ENCODE measurements around the gene OSGEP. TPM values are rescaled to one million over a fixed set of nuclear protein-coding genes. Genes with fewer than 3 reads are reported as not detected.

The OSGEP gene
- total RNA-seq (2016; rRNA removed; fragmentation: Illumina TruSeq; extraction: Trizol): 32.4 and 39.7 TPM in 2 replicates
- 7.0 and 8.1 TPM in 2 replicates for total RNA-seq (2016; cell fraction: cytosol; rRNA removed; fragmentation: Illumina TruSeq; extraction: Trizol; ENCODE audit: low read depth)
- total RNA-seq (2016; cell fraction: insoluble cytoplasmic fraction; rRNA removed; fragmentation: Illumina TruSeq; extraction: Trizol): 30.4 and 41.7 TPM in 2 replicates
- total RNA-seq (2016; cell fraction: membrane; rRNA removed; fragmentation: Illumina TruSeq; extraction: Trizol): 12.6 and 13.2 TPM in 2 replicates
- 35.3 and 44.2 TPM in 2 replicates for total RNA-seq (2016; cell fraction: nucleus; rRNA removed; fragmentation: Illumina TruSeq; extraction: Trizol)
- polyA plus RNA-seq (2011; rRNA removed): 40.0 and 41.1 TPM in 2 replicates
- polyA plus RNA-seq (2011; cell fraction: cytosol; rRNA removed): 25.8 and 29.7 TPM in 2 replicates
- 108 and 113 TPM in 2 replicates for polyA plus RNA-seq (2011; cell fraction: nucleus; rRNA removed)
- polyA plus RNA-seq (2012): 14.8 and 23.9 TPM in 2 replicates
- polyA plus RNA-seq (2016; cell fraction: cytosol; fragmentation: Illumina TruSeq; extraction: Trizol; ENCODE audit: low read depth): 5.7 and 6.0 TPM in 2 replicates
- polyA plus RNA-seq (2016; cell fraction: insoluble cytoplasmic fraction; fragmentation: Illumina TruSeq; extraction: Trizol; ENCODE audit: low read depth): 31.9 and 37.6 TPM in 2 replicates
- 9.1 and 10.6 TPM in 2 replicates for polyA plus RNA-seq (2016; cell fraction: membrane; fragmentation: Illumina TruSeq; extraction: Trizol; ENCODE audit: low read depth)
- 101 and 108 TPM in 2 replicates for polyA plus RNA-seq (2016; cell fraction: nucleus; fragmentation: Illumina TruSeq; extraction: Trizol; ENCODE audit: insufficient read depth, low read depth)
- polyA minus RNA-seq (2011; rRNA and poly(A)+ RNA removed; ENCODE audit: low replicate concordance): 38.1 and 65.7 TPM in 2 replicates
- polyA minus RNA-seq (2011; cell fraction: cytosol; rRNA and poly(A)+ RNA removed): 8.6 and 9.5 TPM in 2 replicates
- polyA minus RNA-seq (2011; cell fraction: nucleus; rRNA and poly(A)+ RNA removed): 99.7 and 101 TPM in 2 replicates
- Bru-seq, nascent RNA: percentile 89 among the genes with signal in this experiment
- percentile 87 among the genes with signal in this experiment for BruChase-seq, experiment 1, labeled RNA remaining after a 6-hour chase
- BruChase-seq, experiment 2, labeled RNA remaining after a 2-hour chase: percentile 88 among the genes with signal in this experiment
- long read RNA-seq, experiment 1, transcript OSGEP-201 (11 exons, 2,002 nt): major isoform, 30 of 38 reads
- long read RNA-seq, experiment 1, partial matches to known transcripts: 1 of 38 reads
- long read RNA-seq, experiment 1, other reads (novel, unspliced or antisense): 7 of 38 reads
- long read RNA-seq, experiment 2, transcript OSGEP-201 (11 exons, 2,002 nt): major isoform, 21 of 36 reads
- long read RNA-seq, experiment 2, partial matches to known transcripts: 6 of 36 reads
- long read RNA-seq, experiment 2, other reads (novel, unspliced or antisense): 5 of 36 reads

GRCh38 chr14:20454516-20455354 is at the start of gene OSGEP, which contains the start of gene APEX1:
TSS of gene OSGEP (minus strand) at chr14:20454812. CDS start at chr14:20454683, 129 bp downstream.
TSS of gene APEX1 (plus strand) at chr14:20455226. CDS start at chr14:20455646, 420 bp downstream.
- no peaks in the 10 kb centered on the region for H3K9me3 ChIP-seq (ENCODE audit: low read length)
- peaks cover 36% of the 10 kb centered on the region for H3K79me2 ChIP-seq (ENCODE audit: insufficient read depth, low read length)
- POLR2A ChIA-PET: interaction anchor here (0.7 to 4.0 kb wide), 28 partner anchors 8 to 1001 kb away, joined by 3 to 59 read pairs (median 8); partner anchors contain the start of genes CHD8, PARP2, PNP and RNASE4
- intact Hi-C loops (cut with micrococcal nuclease; ENCODE audit: unreplicated experiment) (loop anchor here (1.0 to 2.0 kb wide), 3 partner anchors 39 to 159 kb away; partner anchors contain the start of gene CCNB1IP1), in situ Hi-C loops (cut with HindIII; ENCODE audit: extremely low pct_ligation_motif_present, low pct_unique_long_range_greater_than_20kb) (loop anchor here (5.0 to 25.0 kb wide), 3 partner anchors 37 to 158 kb away; partner anchors contain the start of genes CCNB1IP1 and PARP2)
- FAIRE-seq (peak; percentile 100), DNase-seq (ENCODE audit: low spot score) (peak; percentile 99), ATAC-seq (peak; percentile 90)
- H3K27ac ChIP-seq (ENCODE audit: extremely low read length, insufficient read depth, low read length): peak within 1 kb of the TSS; percentile 94
- peak within 1 kb of the TSS; percentile 91 for H3K9ac ChIP-seq (ENCODE audit: insufficient read depth, low read depth, low read length)
- CTCF ChIA-PET (ENCODE audit: low intra/inter-chr PET ratio, low total read pairs): interaction anchor here (1.9 kb wide), 1 partner anchor 39 kb away, joined by 5 read pairs; no protein-coding TSS in a partner anchor
- no peaks in the 10 kb centered on the region; a peak in 1 of 5 replicates for H3K27me3 ChIP-seq (ENCODE audit: control insufficient read depth in 1 of 2, insufficient read depth in 2 of 2, low read length in 2 of 2)
- peak within 1 kb of the TSS; percentile 59 for H2AFZ ChIP-seq (ENCODE audit: low read length)
- under 1% methylated on average over 39 of the region's 56 CpGs for WGBS (ENCODE audit: low lambda C conversion rate)
- no peaks in the 10 kb centered on the region for H4K20me1 ChIP-seq (ENCODE audit: insufficient read depth, low read length)
- H3K36me3 ChIP-seq (replicated peaks in 1 of 2; ENCODE audit: control insufficient read depth in 1 of 2, insufficient read depth in 2 of 2, low read length in 2 of 2): peaks cover 25 to 56% of the 10 kb centered on the region in 2 experiments
- BruUV-seq (replicated peaks): no TSS peak
- peak within 1 kb of the TSS; percentile 88 to 92 (median 89) for H3K4me3 ChIP-seq (replicated peaks in 1 of 3; ENCODE audit: insufficient read depth in 1 of 3, low read depth in 2 of 3, low read length in 3 of 3)
- H3K4me2 ChIP-seq (ENCODE audit: low read depth, low read length): peak within 1 kb of the TSS; percentile 95
- peaks cover 35% of the 10 kb centered on the region for H3K4me1 ChIP-seq (ENCODE audit: insufficient read depth, low read length)
- TF ChIP-seq ZFX (CRISPR knock-in tag; IDR thresholded peaks at IDR 0.05; ENCODE audit: low read depth) (peak; percentile 95), ZNF512 (CRISPR knock-in tag; IDR thresholded peaks at IDR 0.05) (no peak), GLI4 (CRISPR knock-in tag; IDR thresholded peaks at IDR 0.05; ENCODE audit: borderline replicate concordance) (peak; percentile 13; the same call in 1 of the 2 replicates), SMC3 (IDR thresholded peaks at IDR 0.05; ENCODE audit: low read length) (no peak), ZNF761 (CRISPR knock-in tag; conservative IDR thresholded peaks at IDR 0.05) (peak; percentile 69; the same call in 1 of the 2 replicates), ASH2L (IDR thresholded peaks at IDR 0.05; ENCODE audit: insufficient read length, low read depth, low read length) (peak; percentile 95), ZC3H13 (CRISPR knock-in tag; IDR thresholded peaks at IDR 0.05) (no peak; the same call in 1 of the 2 replicates), PRDM15 (CRISPR knock-in tag; IDR thresholded peaks at IDR 0.05) (no peak), ZNF124 (CRISPR knock-in tag; IDR thresholded peaks at IDR 0.05) (peak; percentile 70; the same call in 1 of the 2 replicates), AKAP8 (CRISPR knock-in tag; IDR thresholded peaks at IDR 0.05) (no peak), ZNF564 (CRISPR knock-in tag; IDR thresholded peaks at IDR 0.05) (peak; percentile 80; the same call in 1 of the 2 replicates)
